GM11168 (cell line): ENCODE results near the gene LARGE1.
"Not testable (repeated sequence)": the region's sequence is repeated elsewhere in the genome, so short reads cannot be mapped to it uniquely, and the experiment has no call there.

ENCODE experiments used
- in situ Hi-C: fragments of 300-500 bp; cut with MboI; formaldehyde crosslinking; loops from one replicate; pipeline ENCODE4 v1.12.0; 2022; ENCODE audit warnings: low sequenced_read_pairs; ENCODE audit not compliant: unreplicated experiment

Gene LARGE1

GRCh38 chr22:33472462-33473344, 447.6 kb downstream of the LARGE1 start:
- in situ Hi-C loops, result no loop called here

DNA sequence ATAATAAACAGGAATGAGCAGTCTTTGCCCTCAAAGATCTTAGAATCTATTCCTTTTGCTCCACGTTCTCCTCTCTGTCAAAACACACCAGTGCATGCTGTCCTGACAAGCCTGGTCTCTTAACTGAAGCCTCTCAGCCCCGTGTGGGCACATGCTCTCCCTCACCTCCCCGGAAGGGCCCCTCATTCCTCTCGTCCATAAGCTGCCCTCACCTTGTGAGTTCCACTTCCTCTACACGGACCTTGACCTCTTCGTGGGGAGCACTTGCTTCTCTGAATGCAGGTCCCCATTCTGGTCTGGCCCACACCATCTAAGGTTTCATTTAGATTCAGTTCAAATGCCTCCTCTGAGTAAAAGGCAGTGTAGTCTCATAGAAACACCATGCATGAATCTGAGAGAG, 449.8 kb downstream of the LARGE1 start:
- in situ Hi-C loops, result no loop called here

- in situ Hi-C loops, result no loop called here
These were observed 452.6 kb downstream of the LARGE1 start for GRCh38 chr22:33467620-33468095.

GRCh38 chr22:33467080-33467479, 453.2 kb downstream of the LARGE1 start:
- in situ Hi-C loops, result no loop called here

DNA sequence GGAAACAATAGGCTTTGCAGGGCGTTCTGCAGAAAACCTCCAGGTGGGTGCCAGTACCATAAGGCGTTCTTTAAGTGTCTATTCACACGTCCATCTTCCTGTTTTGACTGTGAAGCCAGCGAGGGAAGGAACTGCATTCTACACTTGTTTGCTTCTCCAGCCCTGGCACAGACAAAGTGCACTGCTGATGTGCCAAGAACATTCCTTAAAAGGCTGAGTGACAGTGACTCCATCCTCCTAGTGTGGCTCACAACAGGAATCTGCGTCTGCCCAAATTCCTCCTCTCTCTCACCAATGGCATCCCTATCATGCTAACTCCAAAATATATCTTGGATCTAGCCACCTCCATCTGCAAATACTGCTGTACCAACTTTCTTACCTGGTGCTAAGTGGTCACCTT, 454.7 kb downstream of the LARGE1 start:
- in situ Hi-C loops, result no loop called here

DNA sequence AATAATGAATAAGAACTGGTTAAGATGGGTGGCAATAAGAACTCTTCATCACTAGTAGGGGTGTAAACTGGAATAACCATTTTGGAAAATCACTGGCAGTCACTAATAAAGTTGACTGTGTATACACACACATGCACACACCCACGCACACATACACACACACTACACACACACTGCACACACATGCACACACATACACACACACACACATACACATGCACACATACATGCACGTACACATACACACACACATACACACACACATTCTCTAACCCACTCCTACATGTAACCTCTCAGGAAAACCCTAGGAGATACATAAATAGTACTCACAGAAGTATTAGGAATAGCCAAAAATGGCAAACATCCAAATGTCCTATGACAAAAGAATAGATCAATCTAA, 455.6 kb downstream of the LARGE1 start:
- in situ Hi-C loops, result no loop called here

- in situ Hi-C loops, result no loop called here
These were observed 458.4 kb downstream of the LARGE1 start for GRCh38 chr22:33461698-33462434.

DNA sequence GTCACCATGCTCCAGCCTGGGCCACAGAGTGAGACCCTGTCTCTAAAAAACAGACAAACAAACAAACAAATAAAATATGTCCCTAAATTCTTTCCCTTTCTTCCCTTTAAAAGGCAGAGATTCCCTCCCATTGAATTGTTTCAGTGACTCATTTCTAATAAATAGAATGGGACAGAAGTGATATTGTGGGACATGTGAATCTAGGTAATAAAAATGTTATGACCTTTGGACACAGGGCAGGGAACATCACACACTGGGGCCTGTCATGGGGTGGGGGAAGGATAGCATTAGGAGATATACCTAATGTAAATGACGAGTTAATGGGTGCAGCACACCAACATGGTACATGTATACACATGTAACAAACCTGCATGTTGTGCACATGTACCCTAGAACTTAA, 459.0 kb downstream of the LARGE1 start:
- in situ Hi-C loops, result not testable (repeated sequence)

DNA sequence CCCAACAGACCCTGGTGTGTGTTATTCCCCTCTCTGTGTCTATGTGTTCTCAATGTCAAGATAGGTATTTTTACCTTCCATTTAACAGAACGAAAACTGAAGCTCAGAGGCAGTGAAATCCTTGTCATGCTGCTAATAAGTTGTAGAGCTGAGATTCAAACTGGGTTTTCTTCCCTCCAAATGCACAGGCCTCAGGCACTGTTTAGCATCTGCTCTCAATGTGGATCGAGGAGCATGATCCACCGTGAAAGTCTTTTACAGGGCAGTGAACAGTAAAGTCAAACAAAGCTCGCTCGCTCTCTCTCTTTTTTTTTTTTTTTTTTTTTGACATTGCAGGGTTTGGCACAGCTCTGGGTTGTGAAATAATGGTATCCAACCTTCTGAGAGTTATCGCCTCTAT, 461.1 kb downstream of the LARGE1 start:
- in situ Hi-C loops, result no loop called here

DNA sequence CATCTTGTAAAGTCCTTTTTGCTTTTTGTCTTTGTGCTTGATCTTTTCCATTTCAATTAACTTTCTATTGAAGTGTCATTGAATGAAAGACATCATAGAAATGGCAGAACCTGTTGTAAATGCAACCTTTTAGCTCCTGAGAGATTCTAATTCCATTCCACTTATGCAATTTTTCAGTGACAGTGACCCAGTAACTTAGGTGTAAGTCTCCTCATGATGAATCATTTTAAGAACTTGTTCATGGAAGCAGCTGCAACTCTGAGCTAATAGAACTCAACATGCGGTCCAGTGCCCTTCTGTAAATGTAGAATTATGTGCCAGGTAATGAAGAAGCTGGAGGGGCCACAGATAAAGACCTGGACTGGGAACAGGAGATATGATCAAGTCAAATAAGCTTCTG, 463.8 kb downstream of the LARGE1 start:
- in situ Hi-C loops, result no loop called here

DNA sequence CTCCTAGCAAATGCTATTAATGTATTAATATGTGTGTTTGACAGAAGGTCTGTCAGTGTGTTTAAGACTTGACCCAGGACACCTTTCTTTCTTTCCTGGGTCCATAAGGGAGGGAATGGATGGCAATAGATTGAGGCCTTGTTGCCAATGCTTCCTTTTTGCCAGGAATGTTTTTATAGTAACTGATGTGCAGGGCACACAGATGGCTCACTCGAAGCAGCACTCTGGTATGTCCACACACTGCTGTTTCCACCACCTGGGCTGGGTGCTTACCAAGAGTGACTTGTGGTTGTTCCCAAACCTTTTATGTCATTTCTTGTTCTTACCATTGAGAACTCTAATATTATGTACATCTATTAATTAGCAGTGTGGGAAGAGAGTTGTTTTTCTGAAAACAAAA, 465.2 kb downstream of the LARGE1 start:
- in situ Hi-C loops, result no loop called here

GRCh38 chr22:33451866-33452469, 468.3 kb downstream of the LARGE1 start:
- in situ Hi-C loops, result no loop called here

- in situ Hi-C loops, result no loop called here
These were observed 469.5 kb downstream of the LARGE1 start for GRCh38 chr22:33450756-33451155.

DNA sequence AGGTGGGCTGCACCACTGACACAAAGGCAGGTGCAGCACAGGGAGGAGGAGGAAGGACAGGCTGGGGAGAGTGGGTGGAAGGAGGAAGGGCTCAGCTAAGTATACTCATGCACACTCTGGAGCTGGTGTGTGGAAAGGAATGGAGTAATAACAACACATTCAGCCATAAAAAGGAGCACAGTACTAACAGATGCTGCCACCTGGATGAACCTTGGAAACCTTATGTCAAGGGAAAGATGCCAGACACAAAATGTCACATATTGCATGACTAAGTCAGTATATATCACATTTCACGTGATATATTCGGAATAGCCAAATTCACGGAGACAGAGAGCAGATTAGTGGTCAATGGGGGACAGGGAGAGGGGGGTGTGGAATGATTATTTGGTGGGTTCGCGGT, 472.5 kb downstream of the LARGE1 start:
- in situ Hi-C loops, result no loop called here

- in situ Hi-C loops, result no loop called here
These were observed 476.6 kb downstream of the LARGE1 start for GRCh38 chr22:33443683-33444082.

- in situ Hi-C loops, result no loop called here
These were observed 479.5 kb downstream of the LARGE1 start for GRCh38 chr22:33440756-33441155.

- in situ Hi-C loops, result no loop called here
These were observed 482.0 kb downstream of the LARGE1 start for GRCh38 chr22:33438273-33438672.

DNA sequence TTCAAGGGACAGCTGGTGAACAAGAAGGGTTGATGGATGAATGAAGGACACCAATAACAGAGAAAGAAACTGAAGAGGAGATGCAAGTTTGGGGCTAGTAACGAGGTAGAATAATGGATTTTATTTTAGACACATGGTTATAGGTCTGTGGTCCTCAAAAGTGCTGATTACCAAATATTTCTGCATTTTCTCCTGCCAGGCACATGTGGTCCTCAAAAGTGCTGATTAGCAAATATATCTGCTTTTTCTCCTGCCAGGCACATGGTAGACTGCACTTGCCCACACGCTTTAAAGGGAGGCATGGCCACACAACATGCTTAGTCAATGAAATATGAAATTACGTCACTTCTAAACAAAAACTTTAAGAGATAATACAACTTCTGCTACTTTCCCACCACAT, 489.0 kb downstream of the LARGE1 start:
- in situ Hi-C loops, result no loop called here

DNA sequence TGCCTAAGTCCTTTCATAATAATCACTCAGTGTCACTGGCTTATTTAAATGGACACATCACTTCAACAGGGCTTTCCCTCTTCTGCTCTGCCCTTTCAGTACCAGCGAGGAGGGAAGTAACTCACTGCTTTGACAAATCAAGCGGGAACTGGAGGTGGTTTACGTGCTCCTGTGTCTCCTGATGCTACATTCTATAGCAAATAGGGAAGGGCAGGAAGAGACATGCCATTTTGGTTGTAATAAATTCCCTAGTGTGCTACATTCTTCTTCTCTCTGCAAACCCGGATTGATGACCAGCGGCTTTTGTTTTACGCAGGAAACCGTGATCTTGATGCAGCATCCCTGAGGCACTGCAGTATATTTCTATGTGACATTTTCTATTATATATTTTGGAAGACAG, 491.0 kb downstream of the LARGE1 start:
- in situ Hi-C loops, result no loop called here

DNA sequence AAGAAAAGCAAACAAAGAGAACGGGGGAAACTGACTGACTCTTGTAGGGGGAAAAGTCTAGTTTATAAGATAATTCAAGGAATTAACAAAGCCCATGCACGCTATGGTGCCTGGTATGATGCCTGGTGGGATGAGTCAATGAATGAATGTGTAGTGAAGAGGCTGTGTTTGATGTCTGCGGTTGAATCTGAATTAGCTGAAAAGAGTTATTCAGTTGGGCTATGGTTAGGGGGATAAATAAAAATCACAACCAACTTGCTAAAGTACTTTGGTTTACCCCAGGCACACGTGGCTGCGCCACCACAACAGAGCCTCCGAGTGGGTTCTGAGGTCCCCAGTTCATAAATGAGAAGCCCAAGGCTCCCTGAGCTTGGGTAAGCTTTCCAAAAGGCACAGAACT, 492.8 kb downstream of the LARGE1 start:
- in situ Hi-C loops, result no loop called here

GRCh38 chr22:33426451-33426850, 493.8 kb downstream of the LARGE1 start:
- in situ Hi-C loops, result no loop called here
